HG02588 (cell line): Measurements from ENCODE around the gene NPAS3.
"Not testable (repeated sequence)": the region's sequence is repeated elsewhere in the genome, so short reads cannot be mapped to it uniquely, and the experiment has no call there.

Experiments used
- ATAC-seq: cut with Tn5 transposase; IDR thresholded peaks from one replicate; pipeline ENCODE4 v1.9.1; 2021; ENCODE audit warnings: mild to moderate bottlenecking, moderate library complexity; ENCODE audit not compliant: unreplicated experiment

Gene NPAS3

DNA sequence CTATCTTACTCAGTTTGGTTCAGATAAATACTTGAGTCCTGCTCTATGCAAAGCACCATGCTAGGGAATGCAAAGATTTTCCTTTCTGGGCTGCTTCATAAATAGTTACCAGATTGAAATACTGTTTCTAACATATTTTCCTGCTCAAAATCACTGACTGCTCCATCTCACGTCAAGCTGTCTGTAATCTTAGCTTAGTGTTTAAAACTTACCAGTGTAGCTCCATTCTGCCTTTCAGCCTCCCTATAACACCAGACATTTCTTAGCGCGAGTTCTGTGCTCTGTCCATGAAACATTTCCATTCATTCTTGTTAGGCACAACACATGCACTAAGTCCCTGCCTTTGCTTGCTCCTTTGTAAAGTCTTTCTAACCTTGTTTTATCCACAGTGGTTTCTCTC is 129.4 kb downstream of the NPAS3 start:
- no peak for ATAC-seq

DNA sequence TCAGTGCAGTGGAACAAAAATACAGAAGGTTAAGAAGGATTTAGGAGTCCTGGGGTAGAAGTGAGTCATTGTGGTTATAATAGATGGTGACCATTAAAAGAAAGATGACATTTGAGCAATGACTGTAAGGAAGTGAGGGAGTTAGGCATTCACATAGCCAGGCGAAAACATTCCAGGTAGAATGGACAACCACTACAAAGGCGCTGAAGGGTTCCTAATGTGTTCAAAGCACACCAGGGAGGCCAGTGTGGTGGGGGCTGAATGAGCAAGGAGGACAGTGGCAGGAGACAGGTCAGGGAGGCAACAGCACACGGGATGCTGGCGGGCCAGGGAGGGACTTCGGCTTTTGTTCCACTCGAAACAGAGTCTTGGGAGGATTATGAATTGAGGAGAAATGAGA is 129.9 kb downstream of the NPAS3 start:
- no peak for ATAC-seq

DNA sequence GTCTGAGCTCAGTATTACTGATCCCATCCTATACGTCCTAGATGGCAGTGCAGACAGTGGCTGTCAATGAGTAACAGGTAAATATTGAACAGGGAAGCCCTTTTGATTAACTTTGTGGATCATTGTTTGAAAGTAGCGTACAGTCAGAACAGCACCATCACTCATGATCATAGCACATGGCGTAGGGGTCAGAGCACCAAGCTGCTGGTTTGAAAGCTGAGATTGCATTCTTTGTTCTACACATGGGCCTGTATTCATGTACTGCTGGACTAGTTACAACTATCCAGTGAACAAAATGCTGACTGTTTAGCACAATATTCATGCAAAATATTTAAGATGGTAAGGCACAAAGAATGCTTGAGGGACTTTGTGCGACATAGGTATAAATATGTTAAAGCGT is 131.8 kb downstream of the NPAS3 start:
- ATAC-seq, result no peak

DNA sequence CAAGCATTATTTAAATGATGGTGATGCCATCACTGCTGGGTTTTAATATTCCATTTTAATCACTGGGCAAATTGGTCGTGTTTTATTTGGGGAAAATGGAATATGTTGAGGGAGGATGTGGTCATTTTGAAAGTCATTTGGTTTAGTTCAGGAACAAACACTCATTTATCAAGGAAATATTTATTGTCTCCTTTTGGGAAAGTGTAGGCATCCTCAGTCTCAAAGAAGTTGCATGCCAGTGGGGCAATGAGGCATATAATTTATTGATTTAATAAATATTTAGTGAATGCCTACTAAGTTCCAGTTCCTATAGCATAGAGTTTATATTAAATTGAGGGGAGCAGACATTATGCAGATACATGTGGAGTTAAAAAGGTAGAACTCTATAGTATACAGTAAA is 134.3 kb downstream of the NPAS3 start:
- ATAC-seq, result no peak

- ATAC-seq, result no peak
Observed at GRCh38 chr14:33081259-33081658, 142.6 kb downstream of the NPAS3 start.

DNA sequence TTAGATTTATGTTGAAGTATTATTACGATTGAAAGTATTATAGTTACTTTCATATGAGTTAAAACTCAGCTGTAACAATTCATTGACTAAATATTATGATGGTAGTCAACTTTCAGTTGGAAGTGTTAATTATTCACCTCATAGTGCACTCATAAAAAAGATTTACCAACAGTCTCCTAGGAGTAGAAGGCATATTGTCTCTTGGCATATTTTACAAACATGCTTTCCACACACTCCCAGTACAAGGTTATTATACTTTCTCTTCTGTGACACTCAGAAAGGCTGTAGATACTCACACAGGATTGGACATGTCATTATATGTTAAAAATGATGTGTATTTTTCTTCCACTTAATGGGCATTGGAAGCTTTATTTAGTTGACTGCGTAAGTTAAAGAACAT is 147.1 kb downstream of the NPAS3 start:
- no peak for ATAC-seq

- not testable (repeated sequence) for ATAC-seq
Observed at GRCh38 chr14:33088274-33088673, 149.6 kb downstream of the NPAS3 start.

DNA sequence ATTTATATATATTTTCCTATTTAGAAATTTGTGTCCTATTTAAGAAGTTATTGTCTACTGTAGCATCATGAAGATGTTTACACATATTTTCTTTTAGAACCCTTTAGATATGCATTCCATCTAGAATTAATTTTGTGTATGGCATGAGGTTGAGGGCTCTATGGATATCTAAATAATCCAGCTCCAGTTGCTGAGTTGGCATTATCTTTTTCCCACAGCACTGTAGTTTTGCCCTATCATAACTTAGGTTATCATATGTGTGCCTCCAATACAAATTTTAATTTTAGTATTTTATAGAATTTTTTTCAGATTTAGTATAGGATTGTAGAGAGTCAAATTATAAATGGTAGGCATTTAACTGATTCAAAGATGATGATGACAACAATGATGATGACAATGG is 159.3 kb downstream of the NPAS3 start:
- no peak for ATAC-seq

GRCh38 chr14:33103489-33103888 is 164.8 kb downstream of the NPAS3 start:
- no peak for ATAC-seq

DNA sequence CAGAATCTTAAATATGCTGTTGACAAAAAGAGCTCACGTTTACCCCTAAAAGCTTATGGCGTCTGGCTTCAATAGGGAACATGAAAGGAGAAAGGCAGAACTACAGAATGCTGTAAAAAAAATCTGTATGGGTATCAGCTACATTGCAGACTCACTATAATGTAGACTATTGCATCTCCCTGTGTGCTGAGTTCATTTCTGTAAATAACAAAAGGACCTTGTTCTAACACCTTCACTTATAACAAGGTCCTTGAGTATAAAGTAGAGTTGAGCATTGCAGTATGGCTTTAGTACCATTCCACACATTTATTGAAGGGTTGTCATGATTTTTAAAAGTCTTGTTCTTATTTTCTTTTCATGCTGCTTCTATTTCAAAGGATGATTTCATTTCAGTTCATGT is 165.3 kb downstream of the NPAS3 start:
- no peak for ATAC-seq

- no peak for ATAC-seq
Observed at GRCh38 chr14:33110737-33111443, 172.2 kb downstream of the NPAS3 start.

DNA sequence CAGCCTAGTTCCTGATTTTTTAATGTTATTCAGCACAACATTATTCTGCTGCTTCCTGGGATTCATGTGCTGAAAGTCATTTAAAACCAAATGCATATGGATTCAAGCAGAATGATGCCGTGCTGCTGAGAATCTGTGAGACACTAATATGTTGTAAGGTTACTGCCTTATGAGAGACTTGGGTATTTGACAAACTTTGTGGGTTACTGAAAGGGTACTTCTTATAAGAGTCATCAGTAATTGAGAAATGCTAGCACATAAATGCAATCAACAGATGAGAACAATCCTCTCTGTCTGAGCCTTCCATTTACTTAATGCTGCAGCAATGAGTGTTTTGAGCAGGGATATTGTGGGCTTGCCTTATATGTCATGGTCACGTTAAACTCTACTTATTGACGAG is 175.7 kb downstream of the NPAS3 start:
- no peak for ATAC-seq

GRCh38 chr14:33118668-33119067 is 180.0 kb downstream of the NPAS3 start:
- no peak for ATAC-seq

- ATAC-seq, result no peak
Observed at GRCh38 chr14:33120341-33120740, 181.7 kb downstream of the NPAS3 start.

GRCh38 chr14:33120966-33121365 is 182.3 kb downstream of the NPAS3 start:
- no peak for ATAC-seq

- ATAC-seq, result no peak
Observed at GRCh38 chr14:33123281-33123680, 184.6 kb downstream of the NPAS3 start.

GRCh38 chr14:33126433-33126832 is 187.8 kb downstream of the NPAS3 start:
- no peak for ATAC-seq

- ATAC-seq, result no peak
Observed at GRCh38 chr14:33127531-33127930, 188.9 kb downstream of the NPAS3 start.

GRCh38 chr14:33131801-33132200 is 193.1 kb downstream of the NPAS3 start:
- no peak for ATAC-seq

DNA sequence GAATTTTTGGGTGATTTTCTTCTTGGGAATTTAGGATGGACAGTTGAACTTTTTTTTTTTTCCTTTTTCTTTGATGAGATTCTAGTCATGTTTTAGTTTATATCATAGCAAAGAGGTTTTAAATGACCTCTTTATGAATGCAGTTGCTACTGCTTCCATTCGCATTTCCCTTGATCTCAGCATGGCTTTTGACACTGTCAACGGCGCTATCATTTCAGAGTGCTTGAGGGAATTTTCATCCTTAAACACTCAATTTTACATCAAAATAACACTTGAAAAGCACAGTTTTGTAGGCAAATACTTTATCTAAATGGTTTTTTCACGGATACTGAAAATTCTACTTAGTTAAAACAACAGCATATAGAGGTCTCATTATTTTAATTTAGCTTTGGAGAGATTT is 195.5 kb downstream of the NPAS3 start:
- no peak for ATAC-seq

DNA sequence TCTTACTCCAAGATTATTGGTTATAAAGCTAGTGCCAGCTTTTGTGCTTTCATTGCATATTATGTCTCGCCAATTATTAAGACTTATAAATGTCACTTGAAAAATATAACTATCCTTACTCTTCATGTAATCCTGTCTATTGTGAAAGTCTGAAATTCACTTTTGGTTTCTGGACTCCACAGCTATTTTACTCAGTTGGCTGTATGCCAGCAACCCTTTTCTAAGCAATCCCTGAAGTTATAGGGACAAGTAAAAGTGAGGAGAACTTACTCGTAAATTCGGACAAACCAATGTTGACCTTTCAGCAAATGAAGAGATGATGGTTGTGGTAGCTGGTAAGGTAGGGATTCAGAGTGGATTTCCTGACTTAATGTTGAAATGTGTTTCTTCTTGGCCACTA is 196.3 kb downstream of the NPAS3 start:
- no peak for ATAC-seq

DNA sequence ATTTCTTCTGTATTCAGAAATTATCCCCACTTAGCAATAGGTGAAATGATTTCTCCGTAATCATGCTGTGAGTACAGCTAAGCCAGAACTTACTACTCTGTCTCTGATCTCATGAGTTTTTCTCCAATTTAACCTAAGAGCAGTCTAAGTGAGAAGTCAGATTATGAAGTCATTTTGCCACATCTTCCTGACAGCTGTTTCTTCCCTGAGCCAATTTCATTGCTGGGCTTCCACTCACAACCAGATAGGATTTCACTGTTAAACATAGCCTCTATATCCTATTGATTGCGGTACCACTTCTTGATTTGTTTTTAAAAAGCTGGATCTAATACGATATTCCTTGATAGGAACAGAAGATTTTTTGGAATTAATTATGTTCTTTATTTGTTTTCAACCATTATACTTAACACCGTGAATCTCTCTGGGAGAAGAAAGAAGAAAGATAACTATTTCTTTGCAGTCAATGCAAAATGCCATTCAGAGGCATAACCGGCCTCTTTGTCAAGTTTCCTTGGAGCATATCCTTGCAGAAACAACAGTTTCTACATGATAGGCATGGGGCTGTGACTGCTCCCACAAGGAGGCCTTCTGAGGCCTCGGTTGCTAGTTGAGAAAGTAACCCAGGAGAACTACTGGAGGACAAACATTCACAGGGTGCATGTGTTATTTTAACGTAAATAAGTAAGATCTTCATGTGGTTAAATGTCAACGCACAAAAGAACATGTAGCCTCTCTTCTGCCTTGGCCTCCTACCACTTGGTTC is 212.2 kb downstream of the NPAS3 start:
- ATAC-seq, result no peak

GRCh38 chr14:33163109-33163508 is 224.4 kb downstream of the NPAS3 start:
- no peak for ATAC-seq
